ENCODE results near the gene OR10AD1. TPM values are rescaled to one million over a fixed set of nuclear protein-coding genes. Genes with fewer than 3 reads are reported as not detected.

OR10AD1 gene
- total and polyA plus RNA-seq, 2 experiments from 2014 or later: not detected

GRCh38 chr12:48180424-48180823 lies 22.7 kb downstream of the OR10AD1 start:
- no peaks in the 10 kb centered on the region for H3K36me3 ChIP-seq (ENCODE audit: low read depth)
- DNase-seq: no peak
- peaks cover 23% of the 10 kb centered on the region for H3K4me1 ChIP-seq (ENCODE audit: insufficient read depth)
- no peak overlapping the region for H3K27ac ChIP-seq
- no peak overlapping the region for H3K4me2 ChIP-seq (ENCODE audit: unreplicated experiment)
- peaks cover 19% of the 10 kb centered on the region for H3F3A ChIP-seq (ENCODE audit: insufficient read depth)
- no peaks in the 10 kb centered on the region for H3K9me3 ChIP-seq (ENCODE audit: low read depth)
- no peaks in the 10 kb centered on the region for H4K20me1 ChIP-seq (ENCODE audit: insufficient read depth)
- in situ Hi-C loops (cut with MboI): no loop called here
- H3K4me3 ChIP-seq: no peak overlapping the region
- no peaks in the 10 kb centered on the region for H3K9me2 ChIP-seq (ENCODE audit: insufficient read depth)
- H2AFZ ChIP-seq: no peak overlapping the region
- no peak overlapping the region for H3K9ac ChIP-seq
- H3K79me2 ChIP-seq (ENCODE audit: insufficient read depth): no peaks in the 10 kb centered on the region
- 31 to 59% methylated on average over 1 of the region's 1 CpG for WGBS, 2 experiments (ENCODE audit: low coverage in 1 of 2, low lambda C conversion rate in 2 of 2, missing lambda C conversion rate in 2 of 2)
- peaks cover 28% of the 10 kb centered on the region for H3K27me3 ChIP-seq (replicated peaks; ENCODE audit: insufficient read depth)
- no peak for TF ChIP-seq EZH2phosphoT487 (IDR thresholded peaks at IDR 0.05; ENCODE audit: insufficient read depth, low read depth)

GRCh38 chr12:48179466-48179865 lies 23.6 kb downstream of the OR10AD1 start:
- Histone ChIP-seq H3K4me2 (ENCODE audit: unreplicated experiment) (no peak overlapping the region), H2AFZ (no peak overlapping the region), H3K4me1 (ENCODE audit: insufficient read depth) (peaks cover 20% of the 10 kb centered on the region), H3K27me3 (replicated peaks; ENCODE audit: insufficient read depth) (peaks cover 20% of the 10 kb centered on the region; the same call in 1 of the 2 replicates), H3K36me3 (ENCODE audit: low read depth) (no peaks in the 10 kb centered on the region), H3K9me2 (ENCODE audit: insufficient read depth) (no peaks in the 10 kb centered on the region), H3F3A (ENCODE audit: insufficient read depth) (peaks cover 21% of the 10 kb centered on the region), H3K79me2 (ENCODE audit: insufficient read depth) (no peaks in the 10 kb centered on the region), H3K27ac (no peak overlapping the region), H3K9me3 (ENCODE audit: low read depth) (no peaks in the 10 kb centered on the region), H4K20me1 (ENCODE audit: insufficient read depth) (no peaks in the 10 kb centered on the region), H3K4me3 (no peak overlapping the region), H3K9ac (no peak overlapping the region)
- in situ Hi-C loops (cut with MboI): no loop called here
- WGBS, 2 experiments (ENCODE audit: low coverage in 1 of 2, low lambda C conversion rate in 2 of 2, missing lambda C conversion rate in 2 of 2): 59 to 76% methylated on average over 1 of the region's 1 CpG
- DNase-seq: no peak
- TF ChIP-seq EZH2phosphoT487 (IDR thresholded peaks at IDR 0.05; ENCODE audit: insufficient read depth, low read depth): no peak
- TF ChIP-seq EZH2 (IDR thresholded peaks at IDR 0.05; ENCODE audit: insufficient read depth, poor library complexity, severe bottlenecking): no peak

- no peaks in the 10 kb centered on the region for H3K9me2 ChIP-seq (ENCODE audit: insufficient read depth)
- H3K79me2 ChIP-seq (ENCODE audit: insufficient read depth): no peaks in the 10 kb centered on the region
- 42 to 51% methylated on average over 4 of the region's 4 CpGs for WGBS, 2 experiments (ENCODE audit: low coverage in 1 of 2, low lambda C conversion rate in 2 of 2, missing lambda C conversion rate in 2 of 2)
- H3K27ac ChIP-seq: no peak overlapping the region
- H3K9ac ChIP-seq: no peak overlapping the region
- no peaks in the 10 kb centered on the region for H3K9me3 ChIP-seq (ENCODE audit: low read depth)
- H2AFZ ChIP-seq: no peak overlapping the region
- no peak overlapping the region for H3K4me2 ChIP-seq (ENCODE audit: unreplicated experiment)
- no peak for TF ChIP-seq EZH2phosphoT487 (IDR thresholded peaks at IDR 0.05; ENCODE audit: insufficient read depth, low read depth)
- no peak for TF ChIP-seq EZH2 (IDR thresholded peaks at IDR 0.05; ENCODE audit: insufficient read depth, poor library complexity, severe bottlenecking)
- H3K4me3 ChIP-seq: no peak overlapping the region
- no peak for DNase-seq
- in situ Hi-C loops (cut with MboI): no loop called here
- H3K4me1 ChIP-seq (ENCODE audit: insufficient read depth): peaks cover 20% of the 10 kb centered on the region
- no peaks in the 10 kb centered on the region for H3K36me3 ChIP-seq (ENCODE audit: low read depth)
- H3K27me3 ChIP-seq (replicated peaks; ENCODE audit: insufficient read depth): peaks cover 18% of the 10 kb centered on the region; the same call in 1 of the 2 replicates
- peaks cover 21% of the 10 kb centered on the region for H3F3A ChIP-seq (ENCODE audit: insufficient read depth)
- H4K20me1 ChIP-seq (ENCODE audit: insufficient read depth): no peaks in the 10 kb centered on the region
These were observed 25.1 kb downstream of the OR10AD1 start for GRCh38 chr12:48177982-48178381.

- Histone ChIP-seq H3K9ac (peak overlapping the region; percentile 28; the same call in 1 of the 2 replicates), H3K4me1 (ENCODE audit: insufficient read depth) (peaks cover 13% of the 10 kb centered on the region), H3K4me3 (0 out of 2 replicates have a peak overlapping the region, but pooled peaks have one; percentile 22), H4K20me1 (ENCODE audit: insufficient read depth) (no peaks in the 10 kb centered on the region), H3K27ac (no peak overlapping the region), H3K36me3 (ENCODE audit: low read depth) (no peaks in the 10 kb centered on the region), H2AFZ (peak overlapping the region; percentile 78), H3K9me3 (ENCODE audit: low read depth) (no peaks in the 10 kb centered on the region), H3K27me3 (replicated peaks; ENCODE audit: insufficient read depth) (peaks cover 18% of the 10 kb centered on the region; the same call in 1 of the 2 replicates), H3K9me2 (ENCODE audit: insufficient read depth) (no peaks in the 10 kb centered on the region), H3F3A (ENCODE audit: insufficient read depth) (peaks cover 13% of the 10 kb centered on the region), H3K79me2 (ENCODE audit: insufficient read depth) (no peaks in the 10 kb centered on the region), H3K4me2 (ENCODE audit: unreplicated experiment) (peak overlapping the region; percentile 65)
- TF ChIP-seq EZH2 (IDR thresholded peaks at IDR 0.05; ENCODE audit: insufficient read depth, poor library complexity, severe bottlenecking) (no peak), EZH2phosphoT487 (IDR thresholded peaks at IDR 0.05; ENCODE audit: insufficient read depth, low read depth) (no peak)
- DNase-seq: no peak
- in situ Hi-C loops (cut with MboI): no loop called here
These were observed 26.7 kb downstream of the OR10AD1 start for GRCh38 chr12:48176417-48176751.

All from GM23248 (cell line).